ENCODE results near the gene HMOX1. TPM values are rescaled to one million over a fixed set of nuclear protein-coding genes. Genes with fewer than 3 reads are reported as not detected.

The HMOX1 gene
- total RNA-seq, 1 experiment from 2014 or later: 93.0 TPM

- ChIA-PET CTCF (no interaction called here), POLR2A (no interaction called here)
- no peaks in the 10 kb centered on the region for H3K4me1 Mint-ChIP-seq (ENCODE audit: low read depth, unreplicated experiment)
- no TSS peak for BruUV-seq (replicated peaks)
- Histone ChIP-seq H3K36me3 (ENCODE audit: control insufficient read depth, insufficient read depth, low read length) (peaks cover 3% of the 10 kb centered on the region), H3K27me3 (replicated peaks; ENCODE audit: control insufficient read depth, insufficient read depth, low read length) (no peaks in the 10 kb centered on the region), H3K9me3 (no peaks in the 10 kb centered on the region), H3K4me1 (no peaks in the 10 kb centered on the region), H3K4me3 (ENCODE audit: low read depth, low read length) (no peak overlapping the region)
- intact Hi-C loops (cut with micrococcal nuclease; ENCODE audit: unreplicated experiment): no loop called here
- no peak for TF ChIP-seq CTCF (IDR thresholded peaks at IDR 0.05; ENCODE audit: insufficient read depth in 1 of 2, low read depth in 1 of 2, low read length in 1 of 2, severe bottlenecking in 1 of 2, unreplicated experiment in 1 of 2)
- H3K9me3 Mint-ChIP-seq (ENCODE audit: unreplicated experiment): no peaks in the 10 kb centered on the region
- no peaks in the 10 kb centered on the region for H3K27me3 Mint-ChIP-seq (ENCODE audit: insufficient read depth, unreplicated experiment)
- no peak for DNase-seq
- H3K4me3 Mint-ChIP-seq (ENCODE audit: unreplicated experiment): no peak overlapping the region
- no peak overlapping the region for H3K27ac Mint-ChIP-seq (ENCODE audit: unreplicated experiment)
- peaks cover 34% of the 10 kb centered on the region for H3K36me3 Mint-ChIP-seq (ENCODE audit: insufficient read depth, unreplicated experiment)
These were observed 37.2 kb downstream of the HMOX1 start for GRCh38 chr22:35418088-35418487.

GRCh38 chr22:35418731-35419130 is 37.8 kb downstream of the HMOX1 start:
- intact Hi-C loops (cut with micrococcal nuclease; ENCODE audit: unreplicated experiment): no loop called here
- Mint-ChIP-seq H3K4me3 (ENCODE audit: unreplicated experiment) (no peak overlapping the region), H3K36me3 (ENCODE audit: insufficient read depth, unreplicated experiment) (peaks cover 38% of the 10 kb centered on the region), H3K9me3 (ENCODE audit: unreplicated experiment) (no peaks in the 10 kb centered on the region), H3K27ac (ENCODE audit: unreplicated experiment) (no peak overlapping the region), H3K27me3 (ENCODE audit: insufficient read depth, unreplicated experiment) (no peaks in the 10 kb centered on the region), H3K4me1 (ENCODE audit: low read depth, unreplicated experiment) (no peaks in the 10 kb centered on the region)
- no TSS peak for BruUV-seq (replicated peaks)
- no peak for TF ChIP-seq CTCF (IDR thresholded peaks at IDR 0.05; ENCODE audit: insufficient read depth in 1 of 2, low read depth in 1 of 2, low read length in 1 of 2, severe bottlenecking in 1 of 2, unreplicated experiment in 1 of 2)
- ChIA-PET POLR2A (no interaction called here), CTCF (no interaction called here)
- Histone ChIP-seq H3K9me3 (no peaks in the 10 kb centered on the region), H3K4me1 (no peaks in the 10 kb centered on the region), H3K36me3 (ENCODE audit: control insufficient read depth, insufficient read depth, low read length) (peaks cover 3% of the 10 kb centered on the region), H3K27me3 (replicated peaks; ENCODE audit: control insufficient read depth, insufficient read depth, low read length) (no peaks in the 10 kb centered on the region), H3K4me3 (ENCODE audit: low read depth, low read length) (no peak overlapping the region)
- DNase-seq: no peak

- POLR2A ChIA-PET: no interaction called here
- Histone ChIP-seq H3K27me3 (replicated peaks; ENCODE audit: control insufficient read depth, insufficient read depth, low read length) (no peaks in the 10 kb centered on the region), H3K9me3 (no peaks in the 10 kb centered on the region), H3K4me3 (ENCODE audit: low read depth, low read length) (no peak overlapping the region), H3K4me1 (no peaks in the 10 kb centered on the region), H3K36me3 (ENCODE audit: control insufficient read depth, insufficient read depth, low read length) (peaks cover 3% of the 10 kb centered on the region)
- TF ChIP-seq CTCF (IDR thresholded peaks at IDR 0.05; ENCODE audit: insufficient read depth in 1 of 2, low read depth in 1 of 2, low read length in 1 of 2, severe bottlenecking in 1 of 2, unreplicated experiment in 1 of 2): no peak
- DNase-seq: no peak
- H3K27me3 Mint-ChIP-seq (ENCODE audit: insufficient read depth, unreplicated experiment): no peaks in the 10 kb centered on the region
- no peak overlapping the region for H3K4me3 Mint-ChIP-seq (ENCODE audit: unreplicated experiment)
- H3K9me3 Mint-ChIP-seq (ENCODE audit: unreplicated experiment): no peaks in the 10 kb centered on the region
- no peak overlapping the region for H3K27ac Mint-ChIP-seq (ENCODE audit: unreplicated experiment)
- H3K4me1 Mint-ChIP-seq (ENCODE audit: low read depth, unreplicated experiment): no peaks in the 10 kb centered on the region
- BruUV-seq (replicated peaks): no TSS peak
- intact Hi-C loops (cut with micrococcal nuclease; ENCODE audit: unreplicated experiment): no loop called here
- CTCF ChIA-PET: interaction anchor here (0.7 to 1.0 kb wide), 2 partner anchors 11 to 40 kb away, joined by 3 read pairs; no protein-coding TSS in a partner anchor
- H3K36me3 Mint-ChIP-seq (ENCODE audit: insufficient read depth, unreplicated experiment): peaks cover 48% of the 10 kb centered on the region
These were observed 38.9 kb downstream of the HMOX1 start for GRCh38 chr22:35419756-35420155.
